Neuronal stem cell (in vitro differentiated cells): ENCODE measurements around the gene RAD51B.

Source experiments
- DNase-seq: peaks from one replicate; pipeline ENCODE4 v3.0.0-alpha.2; 2013; ENCODE audit warnings: low spot score
- H2AFZ ChIP-seq: one replicate; pipeline ENCODE4 v1.6.1; 2013; ENCODE audit warnings: mild to moderate bottlenecking, low read length, inconsistent platforms
- H2AK5ac ChIP-seq: 2 replicates; pipeline ENCODE4 v1.6.1; 2013; ENCODE audit warnings: low read depth, mild to moderate bottlenecking, inconsistent platforms, low read length, moderate library complexity, mixed read lengths
- H2BK120ac ChIP-seq: 2 replicates; pipeline ENCODE4 v1.6.1; 2013; ENCODE audit warnings: low read depth, mild to moderate bottlenecking, inconsistent platforms, low read length, moderate library complexity, mixed read lengths
- H2BK12ac ChIP-seq: one replicate; pipeline ENCODE4 v1.6.1; 2013; ENCODE audit warnings: low read length, inconsistent platforms
- H2BK15ac ChIP-seq: 2 replicates; pipeline ENCODE4 v1.6.1; 2013; ENCODE audit warnings: mild to moderate bottlenecking, low read length, inconsistent platforms, mixed read lengths
- H2BK5ac ChIP-seq: one replicate; pipeline ENCODE4 v1.6.1; 2013; ENCODE audit warnings: inconsistent platforms, mild to moderate bottlenecking, low read length, moderate library complexity
- H3K14ac ChIP-seq: one replicate; pipeline ENCODE4 v1.6.1; 2013; ENCODE audit warnings: low read length, inconsistent platforms
- H3K18ac ChIP-seq: 2 replicates; pipeline ENCODE4 v1.6.1; 2013; ENCODE audit warnings: low read length, inconsistent platforms
- H3K23ac ChIP-seq: 2 replicates; pipeline ENCODE4 v1.6.1; 2013; ENCODE audit warnings: low read depth, mild to moderate bottlenecking, mixed read lengths, low read length, inconsistent platforms; ENCODE audit not compliant: poor library complexity
- H3K27ac ChIP-seq: replicated peaks from 3 replicates; pipeline ENCODE4 v1.5.1; 2013; ENCODE audit warnings: low read length, inconsistent platforms
- H3K27me3 ChIP-seq, 3 experiments: 2 replicates each; pipeline ENCODE4 v1.6.1; 2013; ENCODE audit warnings: low read length in 3 of 3, mild to moderate bottlenecking in 2 of 3, inconsistent platforms in 1 of 3, low read depth in 1 of 3, mixed read lengths in 1 of 3, moderate library complexity in 1 of 3; ENCODE audit not compliant: control insufficient read depth in 3 of 3, insufficient read depth in 3 of 3
- H3K36me3 ChIP-seq, 2 donors: replicated peaks in 1 of 2; 2 replicates each; pipeline ENCODE4 v1.6.1; 2013; ENCODE audit warnings: low read length in 2 of 2; ENCODE audit not compliant: control insufficient read depth in 2 of 2, insufficient read depth in 2 of 2
- H3K4ac ChIP-seq: 2 replicates; pipeline ENCODE4 v1.6.1; 2013; ENCODE audit warnings: inconsistent platforms, mild to moderate bottlenecking, low read length, moderate library complexity
- H3K4me1 ChIP-seq, 2 donors: 1 replicate in 1 of 2; 2 replicates in 1 of 2; pipeline ENCODE4 v1.6.1; 2013; ENCODE audit warnings: low read length in 2 of 2, low read depth in 1 of 2; ENCODE audit not compliant: control insufficient read depth in 2 of 2, insufficient read depth in 1 of 2
- H3K4me2 ChIP-seq: one replicate; pipeline ENCODE4 v1.6.1; 2013; ENCODE audit warnings: mild to moderate bottlenecking, low read length, inconsistent platforms; ENCODE audit not compliant: insufficient read depth, poor library complexity, severe bottlenecking
- H3K4me3 ChIP-seq, 2 donors: 2 replicates each; pipeline ENCODE4 v1.5.1; 2013; ENCODE audit warnings: low read length in 2 of 2, mild to moderate bottlenecking in 2 of 2, inconsistent platforms in 1 of 2, moderate library complexity in 1 of 2
- H3K79me1 ChIP-seq: one replicate; pipeline ENCODE4 v1.6.1; 2013; ENCODE audit warnings: low read depth, mild to moderate bottlenecking, inconsistent platforms, low read length, moderate library complexity
- H3K9ac ChIP-seq: one replicate; pipeline ENCODE4 v1.6.1; 2013; ENCODE audit warnings: mild to moderate bottlenecking, low read depth, low read length, inconsistent platforms; ENCODE audit not compliant: poor library complexity
- H3K9me3 ChIP-seq, 2 donors: replicated peaks in 1 of 2; 2 replicates each; pipeline versions ENCODE3 to v1.6.1; 2013; ENCODE audit warnings: low read length in 2 of 2, mild to moderate bottlenecking in 2 of 2, inconsistent platforms in 1 of 2, low read depth in 1 of 2, mixed read lengths in 1 of 2, moderate library complexity in 1 of 2; ENCODE audit not compliant: control insufficient read depth in 2 of 2, insufficient read depth in 1 of 2
- H4K8ac ChIP-seq: one replicate; pipeline ENCODE4 v1.6.1; 2013; ENCODE audit warnings: low read depth, mild to moderate bottlenecking, inconsistent platforms, low read length, moderate library complexity
- H4K91ac ChIP-seq: one replicate; pipeline ENCODE4 v1.6.1; 2013; ENCODE audit warnings: low read length, low read depth, mild to moderate bottlenecking, inconsistent platforms; ENCODE audit not compliant: poor library complexity
- WGBS, 2 donors: extraction: QIAGEN DNeasy Blood & Tissue Kit; methylation state at CpG; one replicate each; pipeline ENCODE4 v1.1.7; 2013; ENCODE audit warnings: missing lambda C conversion rate in 2 of 2, mixed read lengths in 1 of 2; ENCODE audit not compliant: insufficient read length in 2 of 2, insufficient replicate concordance in 1 of 2; ENCODE audit errors: extremely low coverage in 2 of 2; 5-methylcytosine and 5-hydroxymethylcytosine counted together

The RAD51B gene

GRCh38 chr14:68741839-68742470 lies 922.4 kb downstream of the RAD51B start:
- peak overlapping the region; percentile 11 for H3K18ac ChIP-seq
- no peak overlapping the region for H2AFZ ChIP-seq
- H3K27ac ChIP-seq: no peak overlapping the region
- H3K4ac ChIP-seq: no peak overlapping the region
- peaks cover 4 to 7% of the 10 kb centered on the region in 2 donors for H3K4me1 ChIP-seq
- no peak overlapping the region for H2BK12ac ChIP-seq
- H3K27me3 ChIP-seq: no peaks in the 10 kb centered on the region
- H3K9me3 ChIP-seq: peaks cover 5 to 10% of the 10 kb centered on the region in 2 donors
- no CpG with 5 or more reads among the region's 6 CpGs for WGBS, 2 donors
- no peak overlapping the region for H2AK5ac ChIP-seq
- no peak overlapping the region for H3K4me3 ChIP-seq
- no peak overlapping the region for H2BK120ac ChIP-seq
- no peak overlapping the region for H4K91ac ChIP-seq
- no peak overlapping the region for H3K23ac ChIP-seq
- no peaks in the 10 kb centered on the region for H3K79me1 ChIP-seq
- H3K36me3 ChIP-seq: no peaks in the 10 kb centered on the region
- H3K14ac ChIP-seq: no peak overlapping the region
- DNase-seq: no peak
- H2BK5ac ChIP-seq: no peak overlapping the region
- H3K4me2 ChIP-seq: no peak overlapping the region
- H3K9ac ChIP-seq: no peak overlapping the region
- peak overlapping the region; percentile 18 for H2BK15ac ChIP-seq
- no peak overlapping the region for H4K8ac ChIP-seq

GRCh38 chr14:68744613-68745012 lies 925.0 kb downstream of the RAD51B start:
- no peak overlapping the region for H4K91ac ChIP-seq
- H4K8ac ChIP-seq: no peak overlapping the region
- no peak overlapping the region for H3K9ac ChIP-seq
- H3K18ac ChIP-seq: no peak overlapping the region
- H3K4me1 ChIP-seq: peaks cover 6 to 15% of the 10 kb centered on the region in 2 donors
- no peaks in the 10 kb centered on the region for H3K79me1 ChIP-seq
- no peak overlapping the region for H2AFZ ChIP-seq
- H3K4me2 ChIP-seq: no peak overlapping the region
- no peak overlapping the region for H2BK120ac ChIP-seq
- no peaks in the 10 kb centered on the region for H3K27me3 ChIP-seq
- no peak overlapping the region for H2BK12ac ChIP-seq
- no peak overlapping the region for H2BK5ac ChIP-seq
- no peak overlapping the region for H3K4me3 ChIP-seq
- H2AK5ac ChIP-seq: no peak overlapping the region
- H3K14ac ChIP-seq: no peak overlapping the region
- no peak overlapping the region for H3K27ac ChIP-seq
- peaks cover 7 to 15% of the 10 kb centered on the region in 2 donors for H3K9me3 ChIP-seq
- no peak overlapping the region for H3K23ac ChIP-seq
- DNase-seq: no peak
- H3K36me3 ChIP-seq: no peaks in the 10 kb centered on the region
- H2BK15ac ChIP-seq: peak overlapping the region; percentile 28
- WGBS, 2 donors: no CpG with 5 or more reads among the region's 12 CpGs
- H3K4ac ChIP-seq: no peak overlapping the region

GRCh38 chr14:68747393-68747792 lies 927.8 kb downstream of the RAD51B start:
- no peak overlapping the region for H3K4me3 ChIP-seq
- no peak overlapping the region for H3K23ac ChIP-seq
- H4K8ac ChIP-seq: no peak overlapping the region
- no peak for DNase-seq
- WGBS, 2 donors: no CpG with 5 or more reads among the region's 5 CpGs
- no peak overlapping the region for H3K27ac ChIP-seq
- H3K27me3 ChIP-seq: no peaks in the 10 kb centered on the region
- H3K4me2 ChIP-seq: no peak overlapping the region
- H2AK5ac ChIP-seq: no peak overlapping the region
- H3K4ac ChIP-seq: no peak overlapping the region
- peak overlapping the region; percentile 76 for H2BK15ac ChIP-seq
- H3K4me1 ChIP-seq: peaks cover 6 to 17% of the 10 kb centered on the region in 2 donors
- H3K18ac ChIP-seq: peak overlapping the region; percentile 69
- no peak overlapping the region for H2BK120ac ChIP-seq
- H4K91ac ChIP-seq: no peak overlapping the region
- H3K14ac ChIP-seq: no peak overlapping the region
- H2AFZ ChIP-seq: no peak overlapping the region
- no peak overlapping the region for H2BK12ac ChIP-seq
- H3K79me1 ChIP-seq: no peaks in the 10 kb centered on the region
- H3K9me3 ChIP-seq: peaks cover 3 to 5% of the 10 kb centered on the region in 2 donors
- H3K9ac ChIP-seq: no peak overlapping the region
- no peaks in the 10 kb centered on the region for H3K36me3 ChIP-seq
- H2BK5ac ChIP-seq: no peak overlapping the region

GRCh38 chr14:68748260-68748659 lies 928.7 kb downstream of the RAD51B start:
- peak overlapping the region; percentile 46 for H2AFZ ChIP-seq
- H2BK15ac ChIP-seq: no peak overlapping the region
- no peaks in the 10 kb centered on the region for H3K79me1 ChIP-seq
- no peak overlapping the region for H3K27ac ChIP-seq
- no peak overlapping the region for H4K8ac ChIP-seq
- no peak overlapping the region for H4K91ac ChIP-seq
- peak overlapping the region; percentile 20 for H2AK5ac ChIP-seq
- peak overlapping the region; percentile 48 for H2BK120ac ChIP-seq
- H3K4me3 ChIP-seq: no peak overlapping the region
- DNase-seq: no peak
- H3K36me3 ChIP-seq: no peaks in the 10 kb centered on the region
- no CpG with 5 or more reads among the region's 10 CpGs for WGBS, 2 donors
- H3K4ac ChIP-seq: no peak overlapping the region
- H3K4me1 ChIP-seq: peaks cover 6 to 17% of the 10 kb centered on the region in 2 donors
- no peak overlapping the region for H3K9ac ChIP-seq
- H3K27me3 ChIP-seq: no peaks in the 10 kb centered on the region
- no peak overlapping the region for H3K4me2 ChIP-seq
- no peak overlapping the region for H3K14ac ChIP-seq
- no peak overlapping the region for H3K23ac ChIP-seq
- H3K18ac ChIP-seq: peak overlapping the region; percentile 2
- peak overlapping the region; percentile 27 for H2BK12ac ChIP-seq
- peaks cover 3 to 5% of the 10 kb centered on the region in 2 donors for H3K9me3 ChIP-seq
- H2BK5ac ChIP-seq: no peak overlapping the region
